ENCODE data around the gene VGLL2.

The VGLL2 gene

GRCh38 chr6:117309611-117310010 is 44.3 kb downstream of the VGLL2 start:
- Histone ChIP-seq H3K9me3 (no peaks in the 10 kb centered on the region), H3K27ac (no peak overlapping the region), H3K4me3 (ENCODE audit: low read depth in 1 of 2, low read length in 1 of 2) (no peak overlapping the region), H3K4me1 (ENCODE audit: control insufficient read depth in 1 of 2, insufficient read depth in 1 of 2, low read depth in 1 of 2, low read length in 1 of 2) (no peaks in the 10 kb centered on the region), H3K27me3 (no peaks in the 10 kb centered on the region), H3K36me3 (no peaks in the 10 kb centered on the region)
- TF ChIP-seq CTCF (IDR thresholded peaks at IDR 0.05) = no peak

GRCh38 chr6:117311310-117311709 is 46.0 kb downstream of the VGLL2 start:
- H3K4me1 ChIP-seq (ENCODE audit: control insufficient read depth in 1 of 2, insufficient read depth in 1 of 2, low read depth in 1 of 2, low read length in 1 of 2) = no peaks in the 10 kb centered on the region
- no peaks in the 10 kb centered on the region for H3K9me3 ChIP-seq
- no peak overlapping the region for H3K27ac ChIP-seq
- TF ChIP-seq CTCF (IDR thresholded peaks at IDR 0.05) = no peak
- no peak overlapping the region for H3K4me3 ChIP-seq (ENCODE audit: low read depth in 1 of 2, low read length in 1 of 2)
- H3K27me3 ChIP-seq = no peaks in the 10 kb centered on the region
- H3K36me3 ChIP-seq = no peaks in the 10 kb centered on the region

- Histone ChIP-seq H3K36me3 (no peaks in the 10 kb centered on the region), H3K4me3 (ENCODE audit: low read depth in 1 of 2, low read length in 1 of 2) (no peak overlapping the region), H3K27ac (no peak overlapping the region), H3K9me3 (no peaks in the 10 kb centered on the region), H3K4me1 (ENCODE audit: control insufficient read depth in 1 of 2, insufficient read depth in 1 of 2, low read depth in 1 of 2, low read length in 1 of 2) (no peaks in the 10 kb centered on the region), H3K27me3 (no peaks in the 10 kb centered on the region)
- no peak for TF ChIP-seq CTCF (IDR thresholded peaks at IDR 0.05)
These were observed 46.4 kb downstream of the VGLL2 start for GRCh38 chr6:117311726-117312125.

GRCh38 chr6:117317261-117317660 is 51.9 kb downstream of the VGLL2 start:
- Histone ChIP-seq H3K27me3 (no peaks in the 10 kb centered on the region), H3K27ac (no peak overlapping the region), H3K4me1 (ENCODE audit: control insufficient read depth in 1 of 2, insufficient read depth in 1 of 2, low read depth in 1 of 2, low read length in 1 of 2) (no peaks in the 10 kb centered on the region), H3K4me3 (ENCODE audit: low read depth in 1 of 2, low read length in 1 of 2) (no peak overlapping the region), H3K36me3 (no peaks in the 10 kb centered on the region), H3K9me3 (no peaks in the 10 kb centered on the region)
- no peak for TF ChIP-seq CTCF (IDR thresholded peaks at IDR 0.05)
